GF-D8 (cell line): ENCODE results near the gene MLF1.
A peak's percentile ranks its signal among the peaks of the same experiment; 100 is the strongest.
"Not testable (repeated sequence)": the region's sequence is repeated elsewhere in the genome, so short reads cannot be mapped to it uniquely, and the experiment has no call there.

Source experiments
- DNase-seq: peaks from one replicate; lab custom pipeline; 2025; lab: John Stamatoyannopoulos, UW

The MLF1 gene, protein sequence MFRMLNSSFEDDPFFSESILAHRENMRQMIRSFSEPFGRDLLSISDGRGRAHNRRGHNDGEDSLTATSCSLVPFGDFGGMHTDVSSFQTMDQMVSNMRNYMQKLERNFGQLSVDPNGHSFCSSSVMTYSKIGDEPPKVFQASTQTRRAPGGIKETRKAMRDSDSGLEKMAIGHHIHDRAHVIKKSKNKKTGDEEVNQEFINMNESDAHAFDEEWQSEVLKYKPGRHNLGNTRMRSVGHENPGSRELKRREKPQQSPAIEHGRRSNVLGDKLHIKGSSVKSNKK

DNA sequence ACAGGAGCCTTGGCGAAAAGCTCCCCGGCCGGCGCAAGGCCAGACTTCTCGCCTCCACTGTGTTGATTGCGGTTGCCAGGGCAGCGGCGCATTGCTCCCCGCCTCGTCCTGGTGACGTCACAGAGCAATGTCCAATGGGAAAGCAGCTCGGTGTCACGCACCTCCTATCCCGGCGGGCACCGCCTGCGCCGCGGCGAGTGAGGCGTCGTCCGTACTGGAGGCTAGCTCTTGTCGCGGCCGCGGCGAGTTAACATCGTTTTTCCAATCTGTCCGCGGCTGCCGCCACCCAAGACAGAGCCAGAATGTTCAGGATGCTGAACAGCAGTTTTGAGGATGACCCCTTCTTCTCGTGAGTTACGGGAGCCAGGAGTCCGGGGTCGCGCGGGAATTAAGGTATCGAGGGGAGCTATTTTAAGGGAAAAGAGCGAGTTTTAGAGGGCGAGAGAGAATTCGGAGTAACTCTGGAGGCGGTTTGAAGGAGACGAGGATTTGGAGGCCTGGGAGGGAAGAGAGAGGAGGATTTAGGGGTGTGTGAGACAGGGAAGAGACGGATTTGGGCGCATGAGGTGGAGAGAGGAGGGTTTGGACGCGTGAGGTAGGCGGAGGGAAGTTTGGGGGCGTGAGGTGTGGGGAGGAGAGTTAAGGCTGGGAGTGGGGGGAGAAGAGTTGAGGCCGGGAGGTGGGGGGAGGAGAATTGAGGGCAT lies at the start of gene MLF1:
Gene MLF1 (plus strand): TSS at position 196 of the 704 bp plus-strand sequence. CDS start 107 bp downstream, at position 303.
- DNase-seq: no peak

DNA sequence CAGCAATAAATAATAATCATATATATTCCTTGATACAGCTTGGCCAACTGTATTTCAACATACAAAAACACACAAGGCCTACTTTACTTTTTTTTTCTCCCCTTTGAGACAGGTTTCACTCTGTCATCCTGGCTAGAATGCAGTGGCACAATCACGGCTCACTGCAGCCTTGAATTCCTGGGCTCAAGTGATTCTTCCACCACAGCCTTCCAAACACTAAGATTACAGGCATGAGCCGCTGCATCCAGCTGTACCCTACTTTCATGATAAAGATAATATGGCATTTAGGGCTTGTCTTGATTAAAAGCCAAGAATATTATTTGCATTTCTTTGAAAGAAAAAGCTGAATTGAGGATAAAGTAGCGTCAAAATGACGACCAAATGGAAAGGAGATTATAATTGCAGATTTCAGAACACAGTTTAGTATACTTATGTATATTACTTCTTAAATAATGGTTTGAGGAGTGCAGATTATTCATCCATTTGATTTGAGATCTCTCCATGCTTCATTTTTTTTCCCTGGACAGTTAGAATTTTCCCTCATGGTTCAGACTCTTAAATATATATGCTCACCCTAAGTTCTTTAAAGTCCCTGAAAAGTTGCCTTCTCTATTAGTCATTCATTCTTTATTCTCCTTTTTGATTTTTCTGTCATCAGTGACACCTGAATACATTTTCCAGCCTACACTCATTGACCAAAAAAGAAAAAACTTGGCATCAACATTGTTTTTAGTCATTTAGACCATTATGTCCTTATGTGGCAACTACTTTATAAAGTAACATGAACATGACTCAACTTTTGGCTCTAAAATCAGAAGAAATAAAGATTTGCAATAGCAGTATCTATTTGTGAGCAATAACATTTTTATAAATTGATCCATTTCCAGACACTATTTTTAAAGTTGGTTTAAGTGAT lies 48.5 kb upstream of the MLF1 start:
- DNase-seq: no peak

DNA sequence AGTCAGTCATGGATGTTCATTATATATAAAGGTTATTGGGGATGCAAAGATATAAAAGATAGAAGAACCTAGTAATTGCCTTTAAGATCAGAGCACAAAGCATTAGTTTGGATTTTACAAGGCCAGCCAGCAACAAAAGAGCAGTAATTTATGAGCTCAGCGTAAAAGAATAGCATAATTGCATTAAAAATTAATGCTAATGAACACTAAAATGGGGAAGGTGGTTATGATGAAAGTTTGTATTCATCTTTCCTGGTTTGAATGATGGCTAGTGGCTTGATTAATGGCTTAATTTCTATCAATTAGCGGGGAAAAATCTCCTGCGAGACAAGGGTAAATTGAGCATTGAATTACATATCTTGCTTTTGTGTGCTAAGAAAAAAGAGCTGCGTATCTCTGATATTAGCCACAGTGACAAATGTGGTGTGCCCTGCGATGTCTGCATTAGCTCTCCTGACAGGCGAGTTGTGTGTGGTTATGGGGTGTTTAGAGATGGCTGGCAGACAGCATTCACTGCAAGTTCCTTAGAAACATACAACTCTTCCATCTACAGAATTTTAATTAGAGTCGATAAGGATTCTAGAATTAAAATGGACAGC lies 42.8 kb upstream of the MLF1 start:
- DNase-seq: no peak

DNA sequence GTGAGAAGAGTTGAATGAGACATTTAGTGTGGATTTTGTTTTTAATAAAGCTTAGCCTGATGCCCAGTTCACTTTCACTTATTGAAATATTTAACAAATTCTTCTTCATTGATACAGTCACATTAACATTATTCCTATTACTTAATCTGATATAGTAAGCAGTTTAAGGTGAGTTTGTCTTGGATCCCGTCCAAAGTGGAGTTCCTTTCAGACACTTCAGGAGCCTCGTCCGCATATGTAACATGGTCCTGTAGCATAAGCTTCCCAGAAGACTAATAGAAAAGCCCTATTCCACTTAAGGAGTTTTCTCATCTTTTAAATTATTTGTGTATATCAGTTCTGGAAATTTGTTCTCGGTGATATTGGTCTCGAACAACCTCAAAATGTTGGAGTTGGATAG lies 39.7 kb upstream of the MLF1 start:
- no peak for DNase-seq

DNA sequence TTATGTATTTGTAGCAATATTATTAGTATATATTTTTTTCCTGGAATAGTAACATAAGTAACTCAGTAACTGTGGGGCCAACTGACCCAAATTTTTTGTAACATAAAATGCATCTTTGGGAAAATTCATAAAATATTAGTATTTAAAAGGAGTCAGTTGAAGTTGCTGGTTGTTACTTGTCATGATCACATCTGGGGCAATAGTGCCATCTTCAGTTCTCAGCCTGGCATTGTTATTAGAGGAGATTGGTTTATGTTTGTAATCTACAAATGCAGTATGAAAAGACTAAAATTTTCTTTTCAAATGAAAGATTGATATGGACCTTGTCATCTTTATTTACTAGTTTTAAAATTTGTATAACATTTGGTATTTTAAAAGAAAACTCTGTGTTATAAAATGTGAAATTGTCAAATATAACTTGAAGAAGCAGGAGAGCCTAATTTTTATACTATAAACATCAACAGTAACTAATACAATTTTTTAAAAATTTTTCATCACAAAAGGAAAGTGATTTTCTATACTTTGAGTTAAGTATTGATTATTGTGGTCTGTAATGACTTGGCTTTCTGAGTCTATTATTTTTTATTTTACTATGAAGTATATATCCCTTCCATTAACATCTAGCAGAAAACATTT lies 38.8 kb upstream of the MLF1 start:
- peak; percentile 12 for DNase-seq

DNA sequence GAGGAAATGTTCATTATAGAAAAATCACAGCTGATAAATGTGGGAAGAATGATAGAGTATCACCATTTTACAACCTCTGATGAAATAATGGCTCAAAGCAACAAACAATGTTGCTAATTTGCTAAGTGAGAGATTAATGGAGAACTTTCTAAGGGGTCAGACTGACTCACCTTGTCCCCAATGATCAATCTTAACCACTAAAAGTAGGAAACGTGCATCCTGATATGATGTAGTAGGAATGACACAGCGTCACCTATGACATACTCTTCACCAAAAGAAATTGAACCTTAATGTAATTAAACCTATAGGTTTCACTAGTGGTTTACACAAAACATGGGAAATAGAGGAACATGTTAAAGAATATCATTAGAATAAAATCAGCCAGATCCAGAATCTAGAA lies 35.1 kb upstream of the MLF1 start:
- no peak for DNase-seq

DNA sequence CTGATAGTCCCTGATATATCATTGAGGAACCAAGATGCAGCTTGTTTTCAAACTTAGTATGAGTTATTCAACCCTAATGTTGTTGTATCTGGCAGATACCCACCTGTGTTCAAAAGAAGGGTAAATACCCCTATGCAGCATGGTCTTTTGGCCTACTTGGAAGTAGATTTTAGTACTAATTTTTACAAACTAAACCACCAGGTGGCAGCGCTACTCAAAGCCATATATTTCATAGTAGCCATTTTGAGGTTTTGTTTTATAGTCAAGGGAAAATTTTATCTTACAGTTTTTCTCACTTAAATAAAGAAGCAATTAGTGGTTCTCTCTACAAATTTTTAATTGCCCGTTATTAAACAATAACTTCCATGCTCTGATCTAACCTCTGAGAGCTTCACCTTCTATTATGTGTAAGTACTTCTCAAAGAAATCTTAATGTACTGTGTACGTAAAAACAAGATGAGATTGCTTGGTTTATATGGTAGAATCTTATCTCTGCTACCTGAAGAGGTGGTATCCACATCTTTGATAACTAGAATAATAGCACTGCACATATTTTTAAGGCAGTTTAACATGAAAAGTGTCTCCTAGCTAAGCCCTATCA lies 31.5 kb upstream of the MLF1 start:
- no peak for DNase-seq

DNA sequence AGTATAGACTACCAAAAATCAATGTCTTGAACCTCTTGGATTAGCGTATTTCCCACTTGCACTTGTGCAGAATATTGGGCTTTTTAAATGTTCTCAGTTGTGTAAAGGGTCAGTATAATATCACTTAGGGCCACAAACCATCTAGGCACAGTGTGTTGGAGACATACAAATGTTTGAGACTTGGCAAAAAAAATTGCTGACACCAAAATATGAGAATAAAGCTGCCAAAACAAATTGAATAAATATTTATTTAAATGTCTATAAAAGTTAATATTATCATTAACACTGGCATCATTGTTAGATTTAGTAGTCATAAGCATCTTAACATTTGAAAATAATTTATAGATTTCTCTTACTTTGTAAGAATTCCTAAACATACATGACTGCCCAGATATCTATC lies 30.9 kb upstream of the MLF1 start:
- DNase-seq: no peak

DNA sequence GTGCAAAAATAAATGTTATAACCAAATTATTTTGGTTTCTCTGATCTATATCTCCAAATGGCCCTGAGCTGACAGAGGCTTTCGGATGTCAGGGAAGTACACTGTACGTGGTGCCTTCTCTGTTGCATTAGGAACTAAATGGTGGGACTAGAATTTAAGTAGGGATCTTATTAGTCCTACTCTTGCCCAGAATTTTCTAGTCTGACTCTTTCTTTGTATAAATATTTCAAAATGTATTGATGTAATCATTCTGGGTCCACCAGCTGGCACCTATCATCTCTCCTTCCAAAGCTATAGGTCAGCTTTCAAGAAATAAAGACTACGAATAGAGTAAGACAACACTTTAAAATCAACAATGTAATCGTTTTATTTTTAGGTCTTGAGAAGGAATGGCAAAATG lies 22.3 kb upstream of the MLF1 start:
- no peak for DNase-seq

DNA sequence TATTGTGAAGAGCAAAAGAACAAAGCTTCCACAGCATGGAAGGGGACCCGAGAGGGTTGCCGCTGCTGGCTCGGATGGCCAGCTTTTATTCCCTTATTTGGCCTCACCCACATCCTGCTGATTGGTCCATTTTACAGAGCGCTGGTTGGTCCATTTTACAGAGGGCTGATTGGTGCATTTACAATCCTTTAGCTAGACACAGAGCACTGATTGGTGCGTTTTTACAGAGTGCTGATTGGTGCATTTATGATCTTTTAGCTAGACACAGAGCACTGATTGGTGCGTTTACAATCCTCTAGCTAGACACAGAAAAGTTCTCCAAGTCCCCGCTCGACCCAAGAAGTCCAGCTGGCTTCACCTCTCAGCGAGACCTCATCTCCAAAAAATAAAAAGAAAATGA lies 21.1 kb upstream of the MLF1 start:
- DNase-seq: not testable (repeated sequence)

DNA sequence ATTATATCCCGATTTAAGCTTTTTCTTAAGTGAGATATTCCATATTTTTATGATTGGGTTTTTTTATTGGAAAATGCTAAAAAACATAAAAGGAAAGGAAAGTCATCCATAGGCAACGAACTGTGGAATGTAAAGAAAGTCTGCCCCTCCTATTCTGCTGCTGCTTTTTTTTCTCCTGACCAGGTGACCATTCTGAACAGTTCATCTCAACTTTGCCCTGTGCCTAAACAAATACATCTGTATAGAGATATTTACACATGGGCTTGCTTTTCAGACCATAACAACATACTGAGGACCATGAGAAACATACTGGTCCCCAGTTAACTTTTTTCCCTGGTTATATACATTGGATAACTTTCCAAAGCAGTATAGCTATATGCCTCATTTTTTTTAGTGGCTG lies 18.9 kb upstream of the MLF1 start:
- DNase-seq: no peak

DNA sequence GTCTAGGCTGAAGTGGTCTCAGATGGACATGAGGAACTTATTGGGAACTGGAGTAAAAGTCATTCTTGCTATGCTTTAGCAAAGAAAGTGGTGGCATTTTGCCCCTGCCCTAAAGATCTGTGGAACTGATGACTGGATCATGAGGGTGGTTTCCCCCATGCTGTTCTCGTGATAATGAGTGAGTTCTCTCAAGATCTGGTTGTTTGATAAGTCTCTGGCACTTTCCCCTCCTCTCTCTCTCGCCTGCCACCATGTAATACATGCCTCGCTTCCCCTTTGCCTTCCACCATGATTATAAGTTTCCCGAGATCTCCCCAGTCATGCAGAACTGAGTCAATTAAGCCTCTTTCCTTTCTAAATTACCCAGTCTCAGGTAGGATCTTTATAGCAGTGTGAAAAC lies 11.5 kb upstream of the MLF1 start:
- no peak for DNase-seq

DNA sequence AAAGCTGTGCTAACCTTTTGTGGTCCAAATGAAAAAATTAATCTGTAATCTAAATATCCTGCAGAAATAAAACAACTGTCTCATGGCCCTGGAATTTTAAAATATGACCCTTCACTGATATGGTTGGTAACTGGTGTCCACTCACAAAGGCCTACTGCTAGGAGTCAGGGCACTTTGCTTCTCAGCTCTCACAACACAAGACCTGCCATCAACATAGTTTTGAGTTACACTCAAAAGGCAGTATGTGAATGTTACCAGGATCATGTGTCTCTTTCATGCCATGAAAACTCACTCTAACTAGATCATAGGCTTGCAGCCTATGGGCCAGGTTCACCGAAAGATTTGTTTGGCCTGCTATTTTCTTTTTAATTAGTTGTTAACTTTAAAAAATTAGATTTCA lies 10.0 kb upstream of the MLF1 start:
- DNase-seq: no peak

DNA sequence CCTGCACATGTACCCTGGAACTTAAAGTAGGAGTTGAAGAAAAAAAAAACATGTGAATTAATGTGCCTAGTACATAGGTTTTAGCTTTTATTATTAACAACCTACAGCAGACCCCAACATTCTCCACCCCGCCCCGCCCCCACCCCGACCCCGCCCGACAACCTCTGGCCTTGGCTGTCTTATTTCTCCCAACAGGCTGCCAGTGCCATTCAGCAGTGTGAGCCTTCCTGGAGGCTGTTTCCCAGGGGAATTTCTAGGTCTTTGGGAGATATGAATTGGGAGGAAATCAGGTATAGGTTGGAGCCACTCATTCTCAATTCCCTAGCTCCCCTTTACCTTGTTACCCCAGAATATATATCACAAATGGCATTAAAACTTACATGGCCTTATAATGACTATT lies 8.3 kb upstream of the MLF1 start:
- DNase-seq: no peak

DNA sequence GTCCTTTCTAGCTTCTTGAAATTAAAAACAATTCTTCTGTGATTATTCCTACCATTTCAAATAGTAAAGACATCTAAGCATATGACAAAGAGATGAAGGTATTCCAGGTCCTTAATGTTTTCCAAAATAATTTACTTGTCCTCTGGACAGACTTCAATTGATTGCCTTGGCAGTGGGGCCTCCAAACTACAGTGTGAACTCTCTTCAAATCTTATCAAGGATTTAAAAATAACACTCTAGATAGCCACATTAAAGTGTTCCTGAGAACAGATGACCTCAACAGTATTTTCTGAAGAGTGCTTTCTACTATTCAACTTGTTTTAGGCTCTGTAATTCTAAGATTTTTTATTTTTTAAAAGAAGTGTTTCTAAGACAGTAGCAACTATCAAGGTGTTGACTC lies 7.9 kb upstream of the MLF1 start:
- DNase-seq: no peak

DNA sequence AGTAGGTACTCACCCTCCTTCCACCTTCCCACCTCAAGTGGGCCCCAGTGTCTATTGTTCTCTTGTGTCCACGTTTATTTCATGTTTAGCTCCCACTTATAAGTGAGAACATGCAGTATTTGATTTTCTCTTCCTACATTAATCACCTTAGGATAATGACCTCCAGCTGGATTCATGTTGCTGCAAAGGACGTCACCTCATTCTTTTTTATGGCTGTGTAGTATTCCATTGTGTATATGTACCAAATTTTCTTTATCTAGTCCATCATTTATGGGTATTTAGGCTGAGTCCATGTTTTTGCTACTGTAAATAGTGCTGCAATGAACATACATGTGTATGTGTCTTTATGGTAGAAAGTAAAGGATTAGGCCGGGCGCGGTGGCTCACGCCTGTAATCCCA lies 5.9 kb upstream of the MLF1 start:
- DNase-seq: no peak

DNA sequence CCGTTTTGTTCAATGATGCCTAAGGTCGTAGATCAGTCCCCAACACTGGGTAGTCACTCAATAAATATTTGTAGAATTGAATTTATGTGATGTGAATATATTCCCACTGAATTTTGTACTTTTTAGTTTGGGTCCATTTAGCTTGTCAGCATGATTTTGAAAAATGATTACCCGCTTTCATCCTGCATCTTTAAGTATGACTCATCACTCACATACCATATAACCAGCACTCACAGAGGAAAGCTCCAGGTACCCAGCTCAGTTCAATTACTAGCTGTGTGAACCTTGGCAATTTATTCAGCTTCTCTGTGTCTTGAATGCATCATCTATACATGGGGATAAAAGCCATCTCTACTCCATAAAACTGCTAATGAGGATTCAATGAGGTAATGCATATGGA lies 2.2 kb upstream of the MLF1 start:
- DNase-seq: no peak

DNA sequence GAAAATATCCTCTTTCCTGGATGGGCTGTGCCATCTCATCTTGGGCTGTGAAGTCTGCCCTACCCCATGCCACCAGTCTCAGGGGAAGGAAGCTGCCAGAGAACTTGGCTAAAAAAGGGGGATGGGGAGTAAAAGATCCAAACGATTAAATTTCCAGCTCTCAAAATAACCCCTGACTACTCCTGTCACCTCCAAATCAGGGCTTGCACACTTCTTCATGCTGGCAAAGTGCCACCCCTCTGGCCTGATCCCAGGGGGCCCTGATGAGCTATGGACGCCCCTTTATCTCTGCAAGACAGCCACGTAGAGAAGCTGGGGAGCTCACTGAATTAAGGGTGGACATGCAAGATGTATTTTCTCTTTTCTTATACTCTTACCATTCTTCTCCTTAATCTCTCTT lies 1.2 kb upstream of the MLF1 start:
- DNase-seq: no peak

DNA sequence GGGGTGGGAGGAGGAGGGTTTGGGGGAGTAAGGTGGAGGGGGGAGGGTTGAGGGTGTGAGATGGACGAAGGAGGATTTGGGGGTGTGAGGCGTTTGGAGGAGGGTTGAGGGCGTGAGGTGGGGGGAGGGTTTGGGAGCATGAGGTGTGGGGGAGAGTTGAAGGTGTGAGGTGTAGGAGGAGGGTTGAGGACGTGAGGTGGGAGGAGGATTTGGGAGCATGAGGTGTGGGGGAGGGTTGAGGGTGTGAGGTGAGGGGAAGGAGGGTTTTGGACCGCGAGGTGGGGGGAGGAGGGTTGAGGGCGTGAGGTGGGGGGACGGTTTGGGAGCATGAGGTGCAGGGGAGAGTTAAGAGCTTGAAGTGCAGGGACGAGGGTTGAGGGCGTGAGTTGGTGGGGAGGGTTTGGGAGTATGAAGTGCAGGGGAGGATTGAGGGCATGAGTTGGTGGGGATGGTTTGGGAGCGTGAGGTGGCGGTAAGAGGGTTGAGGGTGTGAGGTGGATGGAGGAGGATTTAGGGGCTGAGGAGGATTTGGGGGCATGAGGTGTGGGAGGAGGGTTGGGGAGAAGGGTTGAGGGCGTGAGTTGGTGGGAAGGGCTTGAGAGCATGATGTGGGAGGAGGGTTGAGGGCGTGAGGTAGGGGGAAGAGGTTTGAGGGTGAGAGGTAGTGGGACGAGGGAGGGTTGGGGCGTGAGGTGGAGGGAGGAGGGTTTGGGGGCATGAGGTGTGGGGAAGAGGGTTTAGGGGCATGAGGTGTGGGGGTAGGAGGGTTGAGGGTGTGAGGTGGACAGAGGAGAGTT lies 1.2 kb downstream of the MLF1 start:
- DNase-seq: no peak

DNA sequence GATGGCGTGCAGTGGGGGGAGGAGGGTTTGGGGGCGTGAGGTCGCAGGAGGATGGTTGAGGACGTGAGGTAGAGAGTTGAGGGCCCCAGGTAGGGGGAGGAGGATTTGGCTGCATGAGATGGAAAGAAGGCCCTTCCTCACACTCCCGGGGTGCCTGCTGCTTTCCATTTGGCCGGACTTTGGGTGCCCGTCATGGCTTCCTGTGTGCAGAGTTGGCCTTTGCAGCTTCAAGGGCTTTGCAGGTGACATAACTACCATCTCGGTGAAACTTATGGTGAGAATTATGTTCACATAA lies 1.7 kb downstream of the MLF1 start:
- no peak for DNase-seq

DNA sequence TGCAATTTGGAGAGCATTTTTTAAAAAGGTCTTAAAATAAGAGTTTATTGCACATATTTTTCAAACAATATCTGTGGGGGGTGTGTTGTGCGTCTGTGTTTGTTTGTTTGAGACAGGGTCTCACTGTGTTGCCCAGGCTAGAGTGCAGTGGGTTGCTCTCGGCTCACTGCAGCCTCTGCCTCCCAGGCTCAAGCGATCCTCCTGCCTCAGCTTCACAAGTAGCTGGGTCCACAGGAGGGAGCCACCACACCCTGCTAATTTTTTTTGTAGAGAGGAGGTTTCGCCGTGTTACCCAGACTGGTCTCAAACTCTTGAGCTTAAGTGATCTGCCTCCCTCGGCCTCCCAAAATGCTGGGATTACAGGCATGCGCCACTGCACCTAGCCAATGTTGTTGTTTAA lies 2.7 kb downstream of the MLF1 start:
- DNase-seq: no peak
